Uterus (tissue), 4 donors: ENCODE results near the gene DNAJB2. TPM values are rescaled to one million over a fixed set of nuclear protein-coding genes. Genes with fewer than 3 reads are reported as not detected.

Source experiments
- DNase-seq, 2 donors: peaks; one replicate each; pipeline ENCODE4 v3.0.0-alpha.2; 2019 to 2020
- H3K27ac ChIP-seq, 2 donors: fragments of 200-600 bp; sonication (generic); 1 replicate in 1 of 2; 2 replicates in 1 of 2; pipeline ENCODE4 v1.5.1; 2016 to 2018
- H3K27me3 ChIP-seq, 2 donors: fragments of 200-600 bp; sonication (generic); one replicate each; pipeline ENCODE4 v1.5.1; 2018 to 2019; ENCODE audit warnings: control low read depth in 1 of 2
- H3K36me3 ChIP-seq, 2 donors: fragments of 200-600 bp; sonication (generic); one replicate each; pipeline ENCODE4 v1.5.1; 2019; ENCODE audit warnings: control low read depth in 1 of 2
- H3K4me1 ChIP-seq, 2 donors: fragments of 200-600 bp; sonication (generic); one replicate each; pipeline ENCODE4 v1.5.1; 2018 to 2019; ENCODE audit warnings: control low read depth in 1 of 2
- H3K4me3 ChIP-seq, 2 donors: fragments of 200-600 bp; sonication (generic); 1 replicate in 1 of 2; 2 replicates in 1 of 2; pipeline ENCODE4 v1.5.1; 2018 to 2019; ENCODE audit warnings: mild to moderate bottlenecking in 1 of 2
- H3K9me3 ChIP-seq, 2 donors: fragments of 200-600 bp; sonication (generic); one replicate each; pipeline ENCODE4 v1.5.1; 2019; ENCODE audit warnings: control low read depth in 1 of 2
- POLR2A ChIP-seq, 2 donors: fragments of 450-650 bp; IDR thresholded peaks; one replicate each; pipeline ENCODE4 v1.6.1; 2016; ENCODE audit warnings: antibody characterized with exemption in 2 of 2, mild to moderate bottlenecking in 1 of 2, moderate library complexity in 1 of 2
- intact Hi-C: fragments of 100-400 bp; cut with DNase I; formaldehyde crosslinking; loops from one replicate; pipeline ENCODE4 v1.15.1; 2023; ENCODE audit warnings: low total_unique reads
- total RNA-seq, 4 donors: library from RNA; depleted of rRNA in 3 of 4; stranded (reverse); fragments of >200 nt in 3 of 4; gene quantifications; one replicate each; pipeline versions ENCODE4 v1.1.0 to v1.2.4, GENCODE V29; 2014 to 2023
- TF ChIP-seq, protein P1 (sequence below), 4 experiments: fragments of 200-600 bp in 2 of 4; fragments of 450-650 bp in 2 of 4; sonication (generic) in 2 of 4; IDR thresholded peaks; one replicate each; pipeline ENCODE4 v1.5.1; 2016 to 2019; ENCODE audit warnings: antibody characterized with exemption in 4 of 4, mild to moderate bottlenecking in 2 of 4, moderate library complexity in 1 of 4
- donor health status: DM: yes; HTN: yes; CAD: no.

DNAJB2 gene
- total RNA-seq, 4 donors from 2014 or later, result 32.1 to 92.1 (median 69.1) TPM

DNA sequence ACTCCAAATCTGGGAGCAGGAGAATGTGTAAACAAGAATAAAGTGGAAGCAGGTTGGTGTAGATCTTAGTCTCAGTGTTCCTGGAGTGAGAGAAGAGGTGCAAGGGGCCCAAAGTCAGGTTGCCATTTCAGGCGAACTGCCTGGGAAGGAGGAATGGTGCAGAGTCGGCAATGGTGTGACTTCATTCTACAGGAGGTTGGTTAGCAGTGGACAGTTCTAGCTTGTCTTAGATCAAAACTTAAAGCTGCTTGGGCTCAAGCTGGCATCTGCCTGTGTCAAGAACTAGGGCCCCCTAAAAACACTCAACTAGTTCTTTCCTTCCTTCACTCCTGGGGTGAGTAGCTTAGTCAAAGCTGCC is 30.3 kb upstream of the DNAJB2 start:
- intact Hi-C loops, result no loop called here
- H3K9me3 ChIP-seq, result no peaks in the 10 kb centered on the region
- no peaks in the 10 kb centered on the region for H3K36me3 ChIP-seq
- H3K27ac ChIP-seq, result peak overlapping the region; percentile 54 to 72
- H3K4me1 ChIP-seq, result peaks cover 0 to 19% of the 10 kb centered on the region in 2 donors
- no peak for DNase-seq
- no peak overlapping the region for H3K4me3 ChIP-seq
- TF ChIP-seq, protein P1, sequence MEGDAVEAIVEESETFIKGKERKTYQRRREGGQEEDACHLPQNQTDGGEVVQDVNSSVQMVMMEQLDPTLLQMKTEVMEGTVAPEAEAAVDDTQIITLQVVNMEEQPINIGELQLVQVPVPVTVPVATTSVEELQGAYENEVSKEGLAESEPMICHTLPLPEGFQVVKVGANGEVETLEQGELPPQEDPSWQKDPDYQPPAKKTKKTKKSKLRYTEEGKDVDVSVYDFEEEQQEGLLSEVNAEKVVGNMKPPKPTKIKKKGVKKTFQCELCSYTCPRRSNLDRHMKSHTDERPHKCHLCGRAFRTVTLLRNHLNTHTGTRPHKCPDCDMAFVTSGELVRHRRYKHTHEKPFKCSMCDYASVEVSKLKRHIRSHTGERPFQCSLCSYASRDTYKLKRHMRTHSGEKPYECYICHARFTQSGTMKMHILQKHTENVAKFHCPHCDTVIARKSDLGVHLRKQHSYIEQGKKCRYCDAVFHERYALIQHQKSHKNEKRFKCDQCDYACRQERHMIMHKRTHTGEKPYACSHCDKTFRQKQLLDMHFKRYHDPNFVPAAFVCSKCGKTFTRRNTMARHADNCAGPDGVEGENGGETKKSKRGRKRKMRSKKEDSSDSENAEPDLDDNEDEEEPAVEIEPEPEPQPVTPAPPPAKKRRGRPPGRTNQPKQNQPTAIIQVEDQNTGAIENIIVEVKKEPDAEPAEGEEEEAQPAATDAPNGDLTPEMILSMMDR (IDR thresholded peaks at IDR 0.05), result no peak
- no peak for TF ChIP-seq POLR2A (IDR thresholded peaks at IDR 0.05)
- no peaks in the 10 kb centered on the region for H3K27me3 ChIP-seq

DNA sequence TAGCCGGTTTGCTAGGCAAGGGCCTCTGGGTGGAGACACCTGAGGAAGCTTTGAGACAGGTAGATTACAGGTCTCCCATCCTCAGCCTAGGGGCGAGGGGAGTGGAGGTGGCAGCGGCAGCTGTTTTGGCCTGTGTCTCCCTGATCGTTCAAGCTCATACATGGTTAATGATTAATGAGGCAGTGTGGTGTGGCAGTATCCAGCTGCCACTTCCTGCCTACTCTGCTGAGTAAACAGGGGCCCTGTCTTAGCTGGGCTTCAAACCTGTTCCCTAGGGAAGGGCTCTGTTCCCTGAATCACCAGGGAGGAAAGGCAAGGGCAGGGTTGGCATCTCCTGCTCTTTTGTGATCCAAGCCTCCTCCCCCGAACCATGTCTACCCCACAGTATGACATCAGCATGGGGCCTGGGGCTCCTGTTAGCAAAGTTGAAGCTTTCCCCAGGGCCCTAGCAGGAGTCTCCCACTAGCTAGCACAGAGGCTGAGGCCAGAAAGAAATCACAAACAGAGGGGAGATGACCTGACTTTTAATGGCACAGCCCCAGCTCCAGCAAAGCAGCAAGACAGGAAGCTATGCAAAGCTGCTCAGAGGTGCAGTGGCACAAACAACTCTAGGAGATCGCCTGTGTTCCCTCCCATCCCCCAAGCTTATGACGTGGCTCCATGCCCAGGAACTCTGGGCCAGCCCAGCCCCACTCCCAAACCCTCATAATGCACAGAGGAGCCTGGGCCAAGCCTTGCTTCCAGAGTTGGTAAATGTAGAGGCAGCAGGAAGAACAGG is 29.8 kb upstream of the DNAJB2 start:
- intact Hi-C loops, result no loop called here
- Histone ChIP-seq H3K27ac (peak overlapping the region; percentile 54 to 72), H3K4me3 (no peak overlapping the region), H3K27me3 (no peaks in the 10 kb centered on the region), H3K36me3 (no peaks in the 10 kb centered on the region), H3K4me1 (peaks cover 0 to 19% of the 10 kb centered on the region in 2 donors), H3K9me3 (no peaks in the 10 kb centered on the region)
- DNase-seq, result peak; percentile 48 to 67
- TF ChIP-seq, protein P1 (IDR thresholded peaks at IDR 0.05), result no peak
- TF ChIP-seq POLR2A (IDR thresholded peaks at IDR 0.05), result peak in 1 of 2 donors; percentile 13

DNA sequence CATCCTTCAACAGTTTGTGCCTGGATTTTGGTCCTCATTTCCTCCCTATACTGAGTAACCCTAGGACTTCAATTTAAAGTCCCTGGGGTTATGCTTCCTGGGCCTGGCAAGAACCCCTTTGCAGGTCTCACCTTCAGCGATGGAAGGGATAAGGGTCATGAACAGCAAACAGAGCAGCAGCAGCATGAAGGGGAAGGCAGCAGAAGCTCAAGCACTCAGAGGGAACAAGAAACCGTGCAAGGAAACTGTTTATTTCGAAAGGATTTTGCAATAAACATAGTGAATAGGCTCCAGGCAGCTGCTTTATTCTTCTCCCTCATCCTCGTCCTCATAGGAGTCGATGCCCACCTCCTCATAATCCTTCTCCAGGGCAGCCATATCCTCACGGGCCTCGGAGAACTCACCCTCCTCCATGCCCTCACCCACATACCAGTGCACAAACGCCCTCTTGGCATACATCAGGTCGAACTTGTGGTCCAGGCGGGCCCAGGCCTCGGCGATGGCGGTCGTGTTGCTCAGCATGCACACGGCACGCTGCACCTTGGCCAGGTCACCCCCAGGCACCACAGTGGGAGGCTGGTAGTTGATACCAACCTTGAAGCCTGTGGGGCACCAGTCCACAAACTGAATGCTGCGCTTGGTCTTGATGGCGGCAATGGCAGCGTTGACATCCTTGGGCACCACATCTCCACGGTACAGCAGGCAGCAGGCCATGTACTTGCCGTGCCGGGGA is 29.0 kb upstream of the DNAJB2 start:
- Histone ChIP-seq H3K9me3 (no peaks in the 10 kb centered on the region), H3K27me3 (peaks cover 0 to 8% of the 10 kb centered on the region in 2 donors), H3K27ac (peak overlapping the region; percentile 54 to 72), H3K4me1 (peaks cover 0 to 19% of the 10 kb centered on the region in 2 donors), H3K36me3 (no peaks in the 10 kb centered on the region), H3K4me3 (no peak overlapping the region)
- intact Hi-C loops, result no loop called here
- no peak for TF ChIP-seq POLR2A (IDR thresholded peaks at IDR 0.05)
- TF ChIP-seq, protein P1 (IDR thresholded peaks at IDR 0.05), result no peak
- DNase-seq, result no peak

DNA sequence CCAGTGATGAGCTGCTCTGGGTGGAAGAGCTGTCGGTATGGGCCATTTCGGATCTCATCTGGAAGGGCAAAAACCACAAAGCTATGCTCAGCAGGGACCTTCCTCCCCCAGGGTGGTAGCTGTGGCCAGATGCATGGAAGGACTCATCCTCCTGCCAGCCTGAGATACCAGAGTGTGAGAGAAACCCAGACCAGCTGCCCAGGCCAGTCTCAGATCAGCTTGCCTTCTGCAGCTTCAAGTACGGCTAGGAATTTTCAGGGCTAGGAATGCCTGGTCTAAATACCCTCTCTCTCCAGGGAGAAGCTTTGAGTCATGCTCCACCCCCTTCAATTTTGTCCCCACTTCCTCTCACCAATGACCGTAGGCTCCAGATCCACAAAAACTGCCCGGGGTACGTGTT is 27.5 kb upstream of the DNAJB2 start:
- no peaks in the 10 kb centered on the region for H3K9me3 ChIP-seq
- TF ChIP-seq POLR2A (IDR thresholded peaks at IDR 0.05), result no peak
- TF ChIP-seq, protein P1 (IDR thresholded peaks at IDR 0.05), result no peak
- no peaks in the 10 kb centered on the region for H3K36me3 ChIP-seq
- peaks cover 0 to 11% of the 10 kb centered on the region in 2 donors for H3K4me1 ChIP-seq
- intact Hi-C loops, result no loop called here
- H3K27me3 ChIP-seq, result peaks cover 0 to 17% of the 10 kb centered on the region in 2 donors
- DNase-seq, result no peak
- no peak overlapping the region for H3K27ac ChIP-seq
- H3K4me3 ChIP-seq, result no peak overlapping the region

DNA sequence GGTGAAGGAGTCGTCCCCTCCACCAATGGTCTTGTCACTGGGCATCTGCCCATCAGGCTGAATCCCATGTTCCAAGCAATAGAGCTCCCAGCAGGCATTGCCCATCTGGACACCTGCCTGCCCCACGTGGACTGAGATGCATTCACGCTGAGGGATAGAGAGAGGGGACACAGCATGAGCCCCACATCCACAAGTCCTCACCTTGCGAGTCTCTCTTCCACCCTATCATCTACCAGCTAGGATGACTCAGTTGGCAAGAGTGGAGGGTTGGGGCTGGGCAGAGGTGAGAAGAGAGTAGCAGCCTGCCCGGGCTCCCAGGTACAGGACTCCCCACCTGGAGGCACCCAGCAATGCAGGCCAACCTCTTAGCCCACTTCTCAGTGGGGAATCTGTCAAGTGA is 27.1 kb upstream of the DNAJB2 start:
- H3K4me3 ChIP-seq, result no peak overlapping the region
- H3K9me3 ChIP-seq, result no peaks in the 10 kb centered on the region
- H3K27me3 ChIP-seq, result peaks cover 0 to 17% of the 10 kb centered on the region in 2 donors
- DNase-seq, result no peak
- TF ChIP-seq POLR2A (IDR thresholded peaks at IDR 0.05), result no peak
- TF ChIP-seq, protein P1 (IDR thresholded peaks at IDR 0.05), result no peak
- no peaks in the 10 kb centered on the region for H3K36me3 ChIP-seq
- H3K27ac ChIP-seq, result peak overlapping the region; percentile 15 to 67
- H3K4me1 ChIP-seq, result peaks cover 0 to 8% of the 10 kb centered on the region in 2 donors
- intact Hi-C loops, result no loop called here
